ENCODE data around the gene LUC7L3. TPM values are rescaled to one million over a fixed set of nuclear protein-coding genes. Genes with fewer than 3 reads are reported as not detected.

Gene LUC7L3
- total and polyA plus RNA-seq, 4 donors: 38.1 to 188 (median 89.4) TPM

DNA sequence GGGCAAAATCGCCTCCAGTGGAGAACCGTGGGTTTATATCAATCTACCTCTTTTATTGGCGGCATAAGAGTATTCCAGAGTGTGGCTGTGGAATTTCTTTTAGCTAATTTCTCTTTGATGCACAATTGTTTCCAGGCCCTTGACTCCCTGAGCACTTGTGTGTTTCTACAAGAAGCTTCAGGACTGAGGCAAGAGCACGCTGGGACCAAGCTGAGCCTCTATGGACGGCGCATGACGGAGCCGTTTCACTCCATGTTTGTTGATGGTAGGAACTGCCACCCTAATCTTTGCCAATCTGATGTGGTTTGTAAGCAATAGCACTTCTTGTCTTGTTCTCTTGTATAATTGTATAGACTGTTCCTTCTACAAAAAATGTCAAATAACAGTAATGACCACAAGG lies 59.1 kb downstream of the LUC7L3 start:
- Histone ChIP-seq H3K9me3 (ENCODE audit: control insufficient read depth in 4 of 4, insufficient read depth in 3 of 4, low read length in 3 of 4) (no peaks in the 10 kb centered on the region), H3K4me3 (no peak overlapping the region), H3K4me1 (ENCODE audit: control insufficient read depth in 5 of 5, insufficient read depth in 5 of 5, low read length in 5 of 5) (no peaks in the 10 kb centered on the region), H3K9ac (ENCODE audit: insufficient read depth in 1 of 2, low read length in 2 of 2) (no peak overlapping the region), H3K27me3 (ENCODE audit: control insufficient read depth in 3 of 3, insufficient read depth in 3 of 3, low read length in 2 of 3) (no peaks in the 10 kb centered on the region), H3K27ac (ENCODE audit: low read depth in 1 of 2, low read length in 1 of 2) (no peak overlapping the region), H3K36me3 (ENCODE audit: control insufficient read depth in 4 of 4, insufficient read depth in 4 of 4, low read length in 4 of 4) (no peaks in the 10 kb centered on the region)
- ATAC-seq (ENCODE audit: insufficient read depth, low FRiP score) (no peak), DNase-seq (no peak)
- 84 to 90% methylated on average over 8 of the region's 8 CpGs for WGBS, 2 donors
- TF ChIP-seq, protein P1, sequence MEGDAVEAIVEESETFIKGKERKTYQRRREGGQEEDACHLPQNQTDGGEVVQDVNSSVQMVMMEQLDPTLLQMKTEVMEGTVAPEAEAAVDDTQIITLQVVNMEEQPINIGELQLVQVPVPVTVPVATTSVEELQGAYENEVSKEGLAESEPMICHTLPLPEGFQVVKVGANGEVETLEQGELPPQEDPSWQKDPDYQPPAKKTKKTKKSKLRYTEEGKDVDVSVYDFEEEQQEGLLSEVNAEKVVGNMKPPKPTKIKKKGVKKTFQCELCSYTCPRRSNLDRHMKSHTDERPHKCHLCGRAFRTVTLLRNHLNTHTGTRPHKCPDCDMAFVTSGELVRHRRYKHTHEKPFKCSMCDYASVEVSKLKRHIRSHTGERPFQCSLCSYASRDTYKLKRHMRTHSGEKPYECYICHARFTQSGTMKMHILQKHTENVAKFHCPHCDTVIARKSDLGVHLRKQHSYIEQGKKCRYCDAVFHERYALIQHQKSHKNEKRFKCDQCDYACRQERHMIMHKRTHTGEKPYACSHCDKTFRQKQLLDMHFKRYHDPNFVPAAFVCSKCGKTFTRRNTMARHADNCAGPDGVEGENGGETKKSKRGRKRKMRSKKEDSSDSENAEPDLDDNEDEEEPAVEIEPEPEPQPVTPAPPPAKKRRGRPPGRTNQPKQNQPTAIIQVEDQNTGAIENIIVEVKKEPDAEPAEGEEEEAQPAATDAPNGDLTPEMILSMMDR (IDR thresholded peaks at IDR 0.05; ENCODE audit: control extremely low read depth, extremely low read depth): no peak

DNA sequence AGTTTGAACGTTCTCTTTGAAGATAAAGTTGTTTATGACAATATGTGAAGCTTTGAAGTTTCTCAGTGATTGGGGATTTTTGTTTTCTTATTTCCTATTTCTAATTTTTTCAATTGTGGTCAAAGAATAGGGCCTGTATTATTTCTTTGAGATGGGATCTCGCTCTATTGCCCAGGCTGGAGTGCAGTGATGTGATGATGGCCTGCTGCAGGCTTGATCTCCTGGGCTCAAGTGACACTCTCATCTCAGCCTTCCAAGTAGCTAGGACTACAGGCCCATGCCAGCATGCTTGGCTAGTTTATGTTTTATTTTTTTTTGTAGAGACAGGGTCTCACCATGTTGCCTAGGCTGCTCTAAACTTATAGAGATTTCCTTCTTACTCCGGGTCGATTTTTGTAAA lies 59.6 kb downstream of the LUC7L3 start:
- no peaks in the 10 kb centered on the region for H3K9me3 ChIP-seq (ENCODE audit: control insufficient read depth in 4 of 4, insufficient read depth in 3 of 4, low read length in 3 of 4)
- no peaks in the 10 kb centered on the region for H3K36me3 ChIP-seq (ENCODE audit: control insufficient read depth in 4 of 4, insufficient read depth in 4 of 4, low read length in 4 of 4)
- H3K4me1 ChIP-seq (ENCODE audit: control insufficient read depth in 5 of 5, insufficient read depth in 5 of 5, low read length in 5 of 5): no peaks in the 10 kb centered on the region
- DNase-seq: no peak
- ATAC-seq (ENCODE audit: insufficient read depth, low FRiP score): no peak
- WGBS, 2 donors: 87 to 89% methylated on average over 4 of the region's 4 CpGs
- H3K4me3 ChIP-seq: no peak overlapping the region
- no peaks in the 10 kb centered on the region for H3K27me3 ChIP-seq (ENCODE audit: control insufficient read depth in 3 of 3, insufficient read depth in 3 of 3, low read length in 2 of 3)
- no peak overlapping the region for H3K9ac ChIP-seq (ENCODE audit: insufficient read depth in 1 of 2, low read length in 2 of 2)
- TF ChIP-seq, protein P1 (IDR thresholded peaks at IDR 0.05; ENCODE audit: control extremely low read depth, extremely low read depth): no peak
- no peak overlapping the region for H3K27ac ChIP-seq (ENCODE audit: low read depth in 1 of 2, low read length in 1 of 2)

DNA sequence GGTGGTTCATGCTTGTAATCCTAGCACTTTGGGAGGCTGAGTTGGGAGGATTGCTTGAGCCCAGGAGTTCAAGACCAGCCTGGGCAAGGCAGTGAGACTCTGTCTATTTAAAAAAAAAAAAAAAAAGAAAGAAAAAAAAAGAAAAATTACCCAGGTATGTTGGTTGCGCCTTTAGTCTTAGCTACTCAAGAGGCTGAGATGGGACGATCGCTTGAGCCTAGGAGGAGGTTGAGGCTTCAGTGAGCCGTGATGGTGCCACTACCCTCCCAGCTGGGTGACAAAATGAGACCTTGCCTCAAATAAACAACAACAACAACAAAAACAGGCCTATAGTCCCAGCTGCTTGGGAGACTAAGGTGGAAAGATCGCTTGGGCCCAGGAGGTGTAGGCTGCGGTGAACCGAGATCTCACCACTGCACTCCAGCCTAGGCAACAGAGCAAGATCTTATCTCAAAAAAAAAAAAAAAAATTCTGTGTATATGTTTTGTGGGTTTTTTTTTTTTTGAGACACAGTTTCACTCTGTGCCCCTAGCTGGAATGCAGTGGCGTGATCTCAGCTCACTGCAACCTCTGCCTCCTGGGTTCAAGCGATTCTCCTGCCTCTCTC lies 60.4 kb downstream of the LUC7L3 start:
- ATAC-seq (ENCODE audit: insufficient read depth, low FRiP score) (no peak), DNase-seq (no peak)
- H3K27me3 ChIP-seq (ENCODE audit: control insufficient read depth in 3 of 3, insufficient read depth in 3 of 3, low read length in 2 of 3): no peaks in the 10 kb centered on the region
- H3K9ac ChIP-seq (ENCODE audit: insufficient read depth in 1 of 2, low read length in 2 of 2): no peak overlapping the region
- no peak overlapping the region for H3K27ac ChIP-seq (ENCODE audit: low read depth in 1 of 2, low read length in 1 of 2)
- 88% methylated on average over 9 of the region's 9 CpGs for WGBS, 2 donors
- H3K36me3 ChIP-seq (ENCODE audit: control insufficient read depth in 4 of 4, insufficient read depth in 4 of 4, low read length in 4 of 4): no peaks in the 10 kb centered on the region
- no peak overlapping the region for H3K4me3 ChIP-seq
- H3K4me1 ChIP-seq (ENCODE audit: control insufficient read depth in 5 of 5, insufficient read depth in 5 of 5, low read length in 5 of 5): no peaks in the 10 kb centered on the region
- TF ChIP-seq, protein P1 (IDR thresholded peaks at IDR 0.05; ENCODE audit: control extremely low read depth, extremely low read depth): no peak
- no peaks in the 10 kb centered on the region for H3K9me3 ChIP-seq (ENCODE audit: control insufficient read depth in 4 of 4, insufficient read depth in 3 of 4, low read length in 3 of 4)

DNA sequence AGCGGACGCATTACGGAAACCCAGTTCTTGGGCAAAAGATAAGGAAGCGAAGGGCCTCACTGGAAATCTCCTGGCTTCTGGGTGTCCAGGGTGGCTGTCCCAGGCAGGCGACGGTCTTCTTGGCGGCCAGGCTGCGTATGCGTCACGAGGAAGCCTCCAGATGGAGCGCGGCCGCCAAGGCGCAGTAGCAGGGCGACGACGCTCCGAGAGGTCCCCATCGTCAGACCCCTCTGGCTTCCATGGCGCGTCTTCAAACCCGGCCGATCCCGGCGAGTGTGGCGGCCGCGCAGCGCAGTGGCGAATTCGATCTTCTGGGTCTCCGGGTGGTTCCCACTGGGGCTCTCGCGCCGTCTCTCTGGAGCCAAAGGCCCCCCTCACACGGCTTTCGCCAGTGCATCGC lies 61.8 kb downstream of the LUC7L3 start:
- Histone ChIP-seq H3K36me3 (ENCODE audit: control insufficient read depth in 4 of 4, insufficient read depth in 4 of 4, low read length in 4 of 4) (no peaks in the 10 kb centered on the region), H3K4me3 (no peak overlapping the region), H3K9me3 (ENCODE audit: control insufficient read depth in 4 of 4, insufficient read depth in 3 of 4, low read length in 3 of 4) (no peaks in the 10 kb centered on the region), H3K27me3 (ENCODE audit: control insufficient read depth in 3 of 3, insufficient read depth in 3 of 3, low read length in 2 of 3) (no peaks in the 10 kb centered on the region), H3K4me1 (ENCODE audit: control insufficient read depth in 5 of 5, insufficient read depth in 5 of 5, low read length in 5 of 5) (peaks cover 0 to 11% (median 8%) of the 10 kb centered on the region in 5 donors), H3K9ac (ENCODE audit: insufficient read depth in 1 of 2, low read length in 2 of 2) (peak overlapping the region; percentile 19 to 21), H3K27ac (ENCODE audit: low read depth in 1 of 2, low read length in 1 of 2) (no peak overlapping the region)
- 29 to 53% methylated on average over 38 of the region's 38 CpGs for WGBS, 2 donors
- TF ChIP-seq, protein P1 (IDR thresholded peaks at IDR 0.05; ENCODE audit: control extremely low read depth, extremely low read depth): no peak
- ATAC-seq (ENCODE audit: insufficient read depth, low FRiP score): no peak
- peak in 2 of 3 donors; percentile 35 to 46 for DNase-seq

All from lung (tissue), 12 donors.